Upper lobe of left lung (tissue), 4 donors: ENCODE measurements around the gene OR2G6.
"Not testable (repeated sequence)": the region's sequence is repeated elsewhere in the genome, so short reads cannot be mapped to it uniquely, and the experiment has no call there.

Source experiments
- EP300 ChIP-seq, 4 donors: sonication (generic); formaldehyde crosslinking; IDR thresholded peaks; one replicate each; pipeline ENCODE4 v1.5.1; 2017; ENCODE audit warnings: antibody characterized with exemption in 4 of 4, control low read depth in 2 of 4
- POLR2A ChIP-seq, 4 donors: fragments of 450-650 bp; IDR thresholded peaks; one replicate each; pipeline ENCODE4 v1.5.1; 2016 to 2017; ENCODE audit warnings: antibody characterized with exemption in 4 of 4, mild to moderate bottlenecking in 2 of 4
- POLR2AphosphoS5 ChIP-seq, 2 donors: sonication (generic); formaldehyde crosslinking; IDR thresholded peaks; one replicate each; pipeline ENCODE4 v1.5.1; 2017; ENCODE audit warnings: antibody characterized with exemption in 2 of 2
- TF ChIP-seq, protein P1 (sequence below), 6 experiments: fragments of 450-650 bp in 4 of 6; fragments of 200-600 bp in 2 of 6; sonication (generic) in 2 of 6; IDR thresholded peaks; one replicate each; pipeline ENCODE4 v1.5.1; 2016 to 2019; ENCODE audit warnings: antibody characterized with exemption in 6 of 6

DNA sequence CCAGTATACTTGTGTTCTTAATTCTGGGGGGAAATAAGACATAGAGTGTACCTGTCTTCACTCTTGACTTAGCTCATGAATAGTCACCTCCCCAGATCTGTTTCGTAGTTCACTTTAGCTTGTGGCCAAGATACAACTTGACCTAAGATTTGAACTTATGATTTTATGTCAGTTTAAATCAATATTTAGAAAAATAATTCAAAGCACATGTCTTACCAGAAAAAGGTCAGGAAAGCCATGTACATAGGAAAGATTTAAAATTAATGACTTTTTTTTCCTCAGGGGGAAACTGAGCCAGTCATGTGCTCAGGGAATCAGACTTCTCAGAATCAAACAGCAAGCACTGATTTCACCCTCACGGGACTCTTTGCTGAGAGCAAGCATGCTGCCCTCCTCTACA lies 34.8 kb upstream of the OR2G6 start, which contains the start of gene OR2T3:
- TF ChIP-seq, protein P1, sequence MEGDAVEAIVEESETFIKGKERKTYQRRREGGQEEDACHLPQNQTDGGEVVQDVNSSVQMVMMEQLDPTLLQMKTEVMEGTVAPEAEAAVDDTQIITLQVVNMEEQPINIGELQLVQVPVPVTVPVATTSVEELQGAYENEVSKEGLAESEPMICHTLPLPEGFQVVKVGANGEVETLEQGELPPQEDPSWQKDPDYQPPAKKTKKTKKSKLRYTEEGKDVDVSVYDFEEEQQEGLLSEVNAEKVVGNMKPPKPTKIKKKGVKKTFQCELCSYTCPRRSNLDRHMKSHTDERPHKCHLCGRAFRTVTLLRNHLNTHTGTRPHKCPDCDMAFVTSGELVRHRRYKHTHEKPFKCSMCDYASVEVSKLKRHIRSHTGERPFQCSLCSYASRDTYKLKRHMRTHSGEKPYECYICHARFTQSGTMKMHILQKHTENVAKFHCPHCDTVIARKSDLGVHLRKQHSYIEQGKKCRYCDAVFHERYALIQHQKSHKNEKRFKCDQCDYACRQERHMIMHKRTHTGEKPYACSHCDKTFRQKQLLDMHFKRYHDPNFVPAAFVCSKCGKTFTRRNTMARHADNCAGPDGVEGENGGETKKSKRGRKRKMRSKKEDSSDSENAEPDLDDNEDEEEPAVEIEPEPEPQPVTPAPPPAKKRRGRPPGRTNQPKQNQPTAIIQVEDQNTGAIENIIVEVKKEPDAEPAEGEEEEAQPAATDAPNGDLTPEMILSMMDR (IDR thresholded peaks at IDR 0.05): not testable (repeated sequence)
- not testable (repeated sequence) for TF ChIP-seq POLR2A, POLR2AphosphoS5, EP300 (IDR thresholded peaks at IDR 0.05)
